ENCODE data around the gene P2RY11.

- TF ChIP-seq, protein P1, sequence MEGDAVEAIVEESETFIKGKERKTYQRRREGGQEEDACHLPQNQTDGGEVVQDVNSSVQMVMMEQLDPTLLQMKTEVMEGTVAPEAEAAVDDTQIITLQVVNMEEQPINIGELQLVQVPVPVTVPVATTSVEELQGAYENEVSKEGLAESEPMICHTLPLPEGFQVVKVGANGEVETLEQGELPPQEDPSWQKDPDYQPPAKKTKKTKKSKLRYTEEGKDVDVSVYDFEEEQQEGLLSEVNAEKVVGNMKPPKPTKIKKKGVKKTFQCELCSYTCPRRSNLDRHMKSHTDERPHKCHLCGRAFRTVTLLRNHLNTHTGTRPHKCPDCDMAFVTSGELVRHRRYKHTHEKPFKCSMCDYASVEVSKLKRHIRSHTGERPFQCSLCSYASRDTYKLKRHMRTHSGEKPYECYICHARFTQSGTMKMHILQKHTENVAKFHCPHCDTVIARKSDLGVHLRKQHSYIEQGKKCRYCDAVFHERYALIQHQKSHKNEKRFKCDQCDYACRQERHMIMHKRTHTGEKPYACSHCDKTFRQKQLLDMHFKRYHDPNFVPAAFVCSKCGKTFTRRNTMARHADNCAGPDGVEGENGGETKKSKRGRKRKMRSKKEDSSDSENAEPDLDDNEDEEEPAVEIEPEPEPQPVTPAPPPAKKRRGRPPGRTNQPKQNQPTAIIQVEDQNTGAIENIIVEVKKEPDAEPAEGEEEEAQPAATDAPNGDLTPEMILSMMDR (IDR thresholded peaks at IDR 0.05), result no peak
- TF ChIP-seq POLR2A (IDR thresholded peaks at IDR 0.05), result no peak
These were observed 30.5 kb downstream of the P2RY11 start for GRCh38 chr19:10141973-10142372.

All from body of pancreas (tissue), 4 donors.